SKM-1 treated with dmso at 0.1 percent for 144 hours (cell line): ENCODE measurements around the gene HMOX1.

Experiments
- DNase-seq: peaks from one replicate; lab custom pipeline; 2025; ENCODE audit not compliant: unreplicated experiment; lab: John Stamatoyannopoulos, UW

HMOX1 gene

GRCh38 chr22:35401863-35402262 is 21.0 kb downstream of the HMOX1 start:
- no peak for DNase-seq

- no peak for DNase-seq
Observed at GRCh38 chr22:35403356-35403755, 22.5 kb downstream of the HMOX1 start.

DNA sequence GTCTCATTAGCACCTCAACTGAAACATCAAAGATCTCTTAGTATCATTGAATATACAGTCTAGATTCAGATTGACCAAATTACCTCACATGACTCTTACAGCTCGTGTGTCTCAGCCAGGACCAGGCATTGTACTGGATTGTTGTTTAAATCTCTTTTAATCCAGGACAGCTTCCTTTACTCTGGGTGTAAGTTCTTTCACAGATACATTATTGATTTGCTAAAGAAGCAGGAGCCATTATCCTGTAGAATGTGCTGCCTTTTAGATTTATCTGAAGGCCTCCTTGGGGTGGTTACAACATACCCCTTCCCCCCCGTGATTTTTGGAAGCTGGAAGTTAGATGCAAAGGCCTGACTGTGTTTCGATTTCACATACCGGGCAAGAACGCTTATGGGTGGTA is 23.3 kb downstream of the HMOX1 start:
- DNase-seq: no peak

DNA sequence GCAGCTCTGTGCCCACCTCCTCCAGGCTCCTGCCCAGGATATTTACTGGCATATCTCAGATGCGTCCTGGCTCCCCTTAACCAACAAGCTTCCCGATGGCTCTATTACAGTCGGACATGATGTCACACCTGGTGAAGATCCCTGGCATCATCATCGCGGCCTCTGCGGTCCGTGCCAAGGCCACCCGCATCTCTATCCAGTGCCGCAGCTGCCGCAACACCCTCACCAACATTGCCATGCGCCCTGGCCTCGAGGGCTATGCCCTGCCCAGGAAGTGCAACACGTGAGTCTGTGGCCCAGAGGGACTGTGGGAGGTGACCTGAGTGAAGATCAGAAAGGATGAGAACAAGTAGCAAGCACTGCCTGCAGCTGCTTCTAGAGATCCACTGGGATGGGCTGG is 25.5 kb downstream of the HMOX1 start:
- DNase-seq: no peak

- no peak for DNase-seq
Observed at GRCh38 chr22:35407362-35407761, 26.5 kb downstream of the HMOX1 start.

- DNase-seq: peak; percentile 93
Observed at GRCh38 chr22:35409783-35410662, 29.1 kb downstream of the HMOX1 start.

DNA sequence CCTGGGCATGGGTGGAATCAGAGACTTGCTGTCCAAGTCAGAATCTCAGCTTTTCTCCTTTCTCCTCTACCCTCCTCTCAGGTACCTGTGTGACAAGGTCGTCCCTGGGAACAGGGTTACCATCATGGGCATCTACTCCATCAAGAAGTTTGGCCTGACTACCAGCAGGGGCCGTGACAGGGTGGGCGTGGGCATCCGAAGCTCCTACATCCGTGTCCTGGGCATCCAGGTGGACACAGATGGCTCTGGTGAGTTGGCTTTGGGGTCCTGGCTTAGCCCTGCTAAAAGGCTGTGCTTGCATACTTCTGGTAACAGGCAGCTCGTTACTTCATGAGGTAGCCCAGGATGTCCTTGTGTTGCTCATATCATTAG is 29.8 kb downstream of the HMOX1 start:
- no peak for DNase-seq

DNA sequence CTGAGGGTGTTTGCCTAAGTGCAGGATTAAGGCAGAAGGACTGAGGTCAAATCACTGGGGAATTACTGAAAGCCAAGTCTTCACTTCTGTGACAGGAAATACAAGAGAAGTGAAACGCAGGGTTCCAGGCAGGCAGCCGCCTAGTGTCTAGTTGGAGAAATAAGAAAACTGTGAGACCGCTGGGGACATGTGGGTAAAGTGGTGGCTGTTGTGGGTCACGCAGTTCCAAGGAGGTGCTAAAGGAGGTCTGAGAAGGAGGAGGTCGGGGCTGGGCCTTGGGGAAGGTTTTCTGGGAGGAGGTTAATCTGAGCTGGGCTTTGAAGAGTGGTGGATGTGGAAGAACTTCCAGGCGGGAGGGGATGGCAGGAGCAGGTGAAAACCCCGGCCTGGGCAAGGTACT is 30.2 kb downstream of the HMOX1 start:
- no peak for DNase-seq

DNA sequence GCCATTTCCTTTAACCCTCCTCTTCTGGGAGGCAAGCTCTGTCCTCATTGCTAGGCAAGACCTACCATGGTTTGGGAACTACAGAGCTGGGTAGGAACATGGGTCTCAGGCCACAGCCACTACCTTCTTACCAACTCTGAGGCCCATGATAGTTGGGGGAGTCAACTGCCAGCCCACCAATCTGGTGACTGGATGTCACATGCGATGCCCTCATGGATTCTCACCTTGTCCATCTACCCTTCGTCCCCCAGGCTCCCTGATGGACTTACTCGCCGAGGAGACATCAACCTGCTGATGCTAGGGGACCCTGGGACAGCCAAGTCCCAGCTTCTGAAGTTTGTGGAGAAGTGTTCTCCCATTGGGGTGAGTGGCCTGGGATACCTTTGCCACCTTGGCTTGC is 32.7 kb downstream of the HMOX1 start:
- no peak for DNase-seq

DNA sequence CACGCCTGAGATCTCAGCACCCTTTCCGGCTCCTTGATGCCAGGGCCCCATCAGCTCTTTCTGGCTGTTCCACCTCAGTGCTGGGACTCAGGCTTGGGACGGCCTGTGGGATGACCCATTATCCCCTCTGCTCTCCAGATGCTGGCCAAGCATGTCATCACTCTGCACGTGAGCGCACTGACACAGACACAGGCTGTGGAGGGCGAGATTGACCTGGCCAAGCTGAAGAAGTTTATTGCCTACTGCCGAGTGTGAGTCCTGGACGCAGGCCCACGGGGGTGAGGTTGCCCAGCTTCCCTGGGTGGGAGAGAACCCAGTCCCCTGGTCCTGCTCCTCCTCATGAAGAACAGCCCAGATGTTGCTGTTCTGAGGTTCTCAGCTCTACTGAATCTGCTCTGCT is 36.7 kb downstream of the HMOX1 start:
- no peak for DNase-seq

GRCh38 chr22:35418088-35418487 is 37.2 kb downstream of the HMOX1 start:
- DNase-seq: no peak

GRCh38 chr22:35418731-35419130 is 37.8 kb downstream of the HMOX1 start:
- DNase-seq: no peak

GRCh38 chr22:35419756-35420155 is 38.9 kb downstream of the HMOX1 start:
- DNase-seq: no peak

DNA sequence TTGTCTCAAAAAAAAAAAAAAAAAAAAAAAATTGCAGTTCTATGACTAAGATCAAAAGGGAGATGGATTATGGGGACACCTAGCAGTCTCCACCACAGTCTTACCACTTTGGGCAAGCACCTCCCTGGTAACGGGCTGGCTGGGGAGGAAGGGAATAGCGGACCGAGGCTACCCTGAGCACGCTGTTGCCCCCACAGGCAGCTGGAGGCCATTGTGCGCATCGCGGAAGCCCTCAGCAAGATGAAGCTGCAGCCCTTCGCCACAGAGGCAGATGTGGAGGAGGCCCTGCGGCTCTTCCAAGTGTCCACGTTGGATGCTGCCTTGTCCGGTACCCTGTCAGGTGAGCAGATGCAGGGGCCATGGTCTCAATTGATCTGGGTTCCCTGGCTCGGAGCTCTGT is 40.2 kb downstream of the HMOX1 start:
- no peak for DNase-seq

GRCh38 chr22:35422145-35422544 is 41.2 kb downstream of the HMOX1 start:
- DNase-seq: no peak

GRCh38 chr22:35422936-35423335 is 42.0 kb downstream of the HMOX1 start:
- DNase-seq: no peak

GRCh38 chr22:35424081-35424480 is 43.2 kb downstream of the HMOX1 start:
- no peak for DNase-seq

DNA sequence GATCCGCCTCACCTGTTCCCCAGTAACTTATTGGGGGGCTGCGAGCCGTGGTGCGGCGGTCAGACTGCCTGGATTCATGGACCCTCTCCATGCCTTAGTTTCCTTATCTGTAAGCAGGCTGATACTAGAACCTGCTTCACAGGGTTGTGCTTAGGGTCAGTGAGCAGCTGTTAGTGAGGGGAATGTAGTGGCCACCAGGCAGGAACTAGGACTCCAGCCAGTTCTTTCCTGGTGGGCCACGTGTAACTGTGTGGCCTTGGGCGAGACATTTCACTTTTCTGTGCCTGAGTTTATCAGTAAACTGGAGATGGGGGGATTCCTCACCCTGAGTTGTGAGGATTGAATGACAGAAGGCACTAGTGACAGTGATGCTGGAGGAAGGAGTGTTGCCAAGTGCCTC is 43.9 kb downstream of the HMOX1 start:
- no peak for DNase-seq

DNA sequence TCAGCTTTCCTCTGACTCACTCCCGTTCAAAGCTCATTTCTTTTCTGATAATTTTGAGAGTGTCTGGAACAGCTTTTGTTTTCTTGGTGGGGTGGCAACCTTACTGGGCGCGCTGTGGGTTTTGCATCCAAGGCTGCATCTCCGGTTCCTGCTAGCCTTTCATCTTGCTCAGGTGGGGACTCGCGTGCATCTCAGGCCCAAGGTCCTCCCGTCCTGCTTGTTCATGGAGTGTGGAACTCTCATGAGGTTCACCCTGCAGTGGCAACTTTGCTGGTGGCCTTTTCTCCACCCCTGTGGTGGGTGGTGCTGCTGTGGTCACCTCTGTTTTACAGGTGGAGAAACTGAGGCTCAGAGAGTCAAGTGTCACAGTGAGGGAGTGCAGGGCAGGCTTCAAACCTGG is 44.6 kb downstream of the HMOX1 start:
- DNase-seq: no peak

- DNase-seq: no peak
Observed at GRCh38 chr22:35425971-35426800, 45.3 kb downstream of the HMOX1 start.

GRCh38 chr22:35426801-35427140 is 45.9 kb downstream of the HMOX1 start:
- no peak for DNase-seq

DNA sequence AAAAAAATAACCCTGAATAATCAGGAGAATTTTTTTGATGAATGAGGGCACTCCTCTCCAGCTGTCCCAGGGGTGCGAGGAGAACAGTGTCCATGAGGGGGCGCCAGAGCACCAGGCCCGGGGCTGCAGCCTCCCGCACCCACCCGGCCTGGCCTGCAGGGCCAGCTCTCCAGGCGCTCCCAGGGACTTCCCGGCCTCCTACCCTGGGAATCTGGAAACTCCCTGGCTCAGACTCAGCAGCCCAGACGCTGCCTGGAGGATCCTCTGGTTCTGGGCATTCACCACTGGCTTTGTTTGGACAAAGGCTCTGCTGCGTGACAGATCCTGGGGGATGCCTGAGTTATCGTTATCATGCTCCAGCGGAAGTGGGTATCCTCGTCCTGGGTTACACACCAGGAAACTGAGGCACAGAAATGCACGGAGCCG is 50.0 kb downstream of the HMOX1 start:
- peak; percentile 55 for DNase-seq
